Right atrium auricular region (tissue), 2 donors: Measurements from ENCODE around the gene ATP5PO. TPM values are rescaled to one million over a fixed set of nuclear protein-coding genes. Genes with fewer than 3 reads are reported as not detected.
A peak's percentile ranks its signal among the peaks of the same experiment; 100 is the strongest.

Source experiments
- DNase-seq: peaks from one replicate; pipeline ENCODE4 v3.0.0-alpha.2; 2019; ENCODE audit warnings: low spot score
- H3K27ac ChIP-seq, 2 donors: fragments of 200-600 bp; sonication (generic); 1 replicate in 1 of 2; 2 replicates in 1 of 2; pipeline ENCODE4 v1.5.1; 2016 to 2019
- H3K27me3 ChIP-seq, 2 donors: fragments of 200-600 bp; sonication (generic); one replicate each; pipeline versions ENCODE4 v1.5.1 to v1.6.0; 2017 to 2019
- H3K36me3 ChIP-seq: fragments of 200-600 bp; sonication (generic); one replicate; pipeline ENCODE4 v1.5.1; 2016
- H3K4me1 ChIP-seq, 2 donors: fragments of 200-600 bp; sonication (generic); one replicate each; pipeline versions ENCODE4 v1.5.1 to v1.6.0; 2017 to 2019
- H3K4me3 ChIP-seq, 2 donors: fragments of 200-600 bp; sonication (generic); 1 replicate in 1 of 2; 2 replicates in 1 of 2; pipeline ENCODE4 v1.5.1; 2017 to 2019; ENCODE audit warnings: mild to moderate bottlenecking in 1 of 2, moderate library complexity in 1 of 2
- H3K9me3 ChIP-seq, 2 donors: fragments of 200-600 bp; sonication (generic); one replicate each; pipeline ENCODE4 v1.5.1; 2019
- total RNA-seq, 2 donors: library from RNA; depleted of rRNA; stranded (reverse); fragments of >200 nt; gene quantifications; one replicate each; pipeline ENCODE4 v1.1.0, GENCODE V29; 2016
- TF ChIP-seq, protein P1 (sequence below), 2 donors: fragments of 200-600 bp; sonication (generic); IDR thresholded peaks; one replicate each; pipeline ENCODE4 v1.5.1; 2019; ENCODE audit warnings: antibody characterized with exemption in 2 of 2

The ATP5PO gene
- total RNA-seq, 2 donors from 2014 or later = 593 to 693 TPM

DNA sequence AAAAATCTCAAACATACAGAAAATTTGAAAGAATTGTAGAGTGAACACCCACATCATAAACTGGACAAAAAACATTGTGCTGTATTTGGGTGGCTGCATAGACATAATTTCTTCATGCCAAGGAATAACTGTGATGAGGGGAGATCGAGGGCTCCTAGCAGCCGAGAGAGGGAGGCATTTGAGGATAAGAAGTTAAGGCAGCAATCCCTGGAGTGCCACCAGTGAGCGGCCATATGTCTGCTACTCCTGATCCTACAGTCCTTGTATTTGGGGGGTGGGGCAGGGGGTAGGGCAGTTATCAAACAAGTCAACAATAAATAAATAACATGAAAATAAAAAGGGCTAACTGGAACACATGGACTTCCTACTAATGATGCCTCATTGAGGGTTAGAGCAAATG, 54.5 kb downstream of the ATP5PO start:
- TF ChIP-seq, protein P1, sequence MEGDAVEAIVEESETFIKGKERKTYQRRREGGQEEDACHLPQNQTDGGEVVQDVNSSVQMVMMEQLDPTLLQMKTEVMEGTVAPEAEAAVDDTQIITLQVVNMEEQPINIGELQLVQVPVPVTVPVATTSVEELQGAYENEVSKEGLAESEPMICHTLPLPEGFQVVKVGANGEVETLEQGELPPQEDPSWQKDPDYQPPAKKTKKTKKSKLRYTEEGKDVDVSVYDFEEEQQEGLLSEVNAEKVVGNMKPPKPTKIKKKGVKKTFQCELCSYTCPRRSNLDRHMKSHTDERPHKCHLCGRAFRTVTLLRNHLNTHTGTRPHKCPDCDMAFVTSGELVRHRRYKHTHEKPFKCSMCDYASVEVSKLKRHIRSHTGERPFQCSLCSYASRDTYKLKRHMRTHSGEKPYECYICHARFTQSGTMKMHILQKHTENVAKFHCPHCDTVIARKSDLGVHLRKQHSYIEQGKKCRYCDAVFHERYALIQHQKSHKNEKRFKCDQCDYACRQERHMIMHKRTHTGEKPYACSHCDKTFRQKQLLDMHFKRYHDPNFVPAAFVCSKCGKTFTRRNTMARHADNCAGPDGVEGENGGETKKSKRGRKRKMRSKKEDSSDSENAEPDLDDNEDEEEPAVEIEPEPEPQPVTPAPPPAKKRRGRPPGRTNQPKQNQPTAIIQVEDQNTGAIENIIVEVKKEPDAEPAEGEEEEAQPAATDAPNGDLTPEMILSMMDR (IDR thresholded peaks at IDR 0.05) = no peak
- Histone ChIP-seq H3K27ac (no peak overlapping the region), H3K4me1 (no peaks in the 10 kb centered on the region), H3K27me3 (no peaks in the 10 kb centered on the region), H3K4me3 (no peak overlapping the region), H3K36me3 (no peaks in the 10 kb centered on the region), H3K9me3 (no peaks in the 10 kb centered on the region)
- no peak for DNase-seq

DNA sequence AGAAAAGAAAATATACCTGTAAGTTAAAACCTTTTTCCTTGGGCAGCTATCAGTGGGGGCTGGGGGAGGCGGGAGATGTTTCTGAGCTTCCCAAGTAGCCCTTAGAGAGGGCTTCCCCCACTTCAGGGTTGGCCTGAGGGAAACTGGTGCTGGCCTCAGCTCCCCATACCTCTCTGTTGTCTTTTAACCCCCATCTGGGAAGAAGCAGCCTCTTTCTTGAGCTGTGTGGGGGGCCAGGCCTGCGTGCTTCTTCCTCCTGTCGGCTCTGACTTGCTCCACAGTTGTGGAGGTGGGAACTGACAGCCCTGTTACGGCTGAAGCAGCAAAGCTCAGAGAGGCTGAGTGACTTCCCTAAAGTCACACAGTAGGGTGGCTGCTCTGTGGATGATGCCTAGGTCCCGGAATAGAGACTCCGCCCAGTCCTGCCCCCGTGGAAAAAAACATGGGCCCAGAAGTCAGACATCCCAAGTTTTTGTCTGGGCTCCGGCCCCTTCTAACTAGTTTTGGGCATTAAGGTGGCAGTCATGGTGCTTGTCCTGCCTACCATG, 55.2 kb downstream of the ATP5PO start:
- Histone ChIP-seq H3K36me3 (no peaks in the 10 kb centered on the region), H3K9me3 (no peaks in the 10 kb centered on the region), H3K4me1 (no peaks in the 10 kb centered on the region), H3K27ac (no peak overlapping the region), H3K4me3 (no peak overlapping the region), H3K27me3 (no peaks in the 10 kb centered on the region)
- TF ChIP-seq, protein P1 (IDR thresholded peaks at IDR 0.05) = no peak
- no peak for DNase-seq

DNA sequence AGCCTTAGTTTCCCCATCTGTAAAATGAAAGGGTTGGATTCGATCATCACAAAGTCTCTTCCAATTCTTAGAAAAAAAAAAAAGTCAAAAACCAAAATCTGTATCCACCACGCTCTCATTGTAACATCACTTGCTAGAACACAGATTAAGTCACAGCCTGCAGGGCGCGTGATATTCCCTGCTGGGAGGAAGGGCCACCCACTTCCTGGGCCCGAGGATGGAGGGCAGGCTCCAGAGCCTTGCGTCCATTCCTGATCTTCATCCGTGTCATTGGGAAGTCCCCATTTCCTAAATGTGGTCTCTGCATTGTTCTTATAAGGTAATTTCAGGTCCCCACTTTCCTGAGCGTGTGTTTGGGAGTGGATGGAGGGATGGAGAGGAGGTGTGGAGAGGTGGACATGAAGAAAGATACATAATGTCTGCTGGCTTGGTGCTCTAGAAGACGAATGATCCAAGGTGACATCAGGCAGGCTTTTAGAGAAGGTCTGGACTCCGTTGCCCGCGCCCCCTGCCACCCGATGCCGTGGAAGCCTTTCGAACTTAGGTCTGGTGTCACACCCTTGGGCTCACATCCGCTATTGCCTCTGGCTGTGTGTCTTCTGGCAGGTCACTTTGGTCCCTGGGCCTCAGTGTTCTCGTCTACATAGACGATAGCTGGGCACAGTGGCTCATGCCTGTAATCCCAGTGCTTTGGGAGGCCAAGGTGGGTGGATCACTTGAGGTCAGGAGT, 56.1 kb downstream of the ATP5PO start:
- TF ChIP-seq, protein P1 (IDR thresholded peaks at IDR 0.05) = no peak
- Histone ChIP-seq H3K9me3 (no peaks in the 10 kb centered on the region), H3K27me3 (no peaks in the 10 kb centered on the region), H3K4me1 (no peaks in the 10 kb centered on the region), H3K27ac (no peak overlapping the region), H3K4me3 (no peak overlapping the region), H3K36me3 (no peaks in the 10 kb centered on the region)
- DNase-seq = no peak

DNA sequence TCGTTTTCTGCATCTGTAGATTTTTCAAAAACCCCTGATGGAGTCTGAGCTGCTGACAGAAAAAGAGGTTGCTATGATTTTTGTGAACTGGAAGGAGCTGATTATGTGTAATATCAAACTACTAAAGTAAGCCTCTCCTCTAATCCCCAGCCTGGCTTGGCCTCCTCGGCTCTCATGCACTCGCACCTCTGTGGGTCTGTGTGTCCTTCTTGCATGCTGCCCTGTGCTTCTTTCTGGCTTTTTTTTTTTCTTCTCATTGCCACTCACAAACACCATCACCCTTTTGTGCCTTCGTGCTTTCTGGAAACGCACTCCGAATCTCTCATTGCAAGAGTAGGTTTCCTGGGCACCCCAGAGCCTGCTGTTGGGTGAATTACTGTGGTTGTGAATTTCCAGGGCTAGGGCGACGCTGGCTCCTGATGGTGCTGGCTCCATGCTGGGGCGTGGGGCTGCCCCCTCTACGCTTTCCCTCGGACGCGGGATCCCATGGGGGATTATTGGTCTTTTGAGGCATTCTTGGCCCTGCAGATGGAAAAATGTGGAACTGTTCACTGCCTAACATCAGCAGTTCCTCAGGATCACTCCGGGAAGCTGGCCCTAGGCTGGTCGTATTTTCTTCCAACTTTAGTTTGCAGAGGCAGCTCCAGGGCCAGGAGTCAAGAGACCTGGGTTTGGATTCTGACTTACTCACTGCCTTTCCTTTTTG, 56.8 kb downstream of the ATP5PO start:
- H3K4me3 ChIP-seq = no peak overlapping the region
- TF ChIP-seq, protein P1 (IDR thresholded peaks at IDR 0.05) = no peak

DNA sequence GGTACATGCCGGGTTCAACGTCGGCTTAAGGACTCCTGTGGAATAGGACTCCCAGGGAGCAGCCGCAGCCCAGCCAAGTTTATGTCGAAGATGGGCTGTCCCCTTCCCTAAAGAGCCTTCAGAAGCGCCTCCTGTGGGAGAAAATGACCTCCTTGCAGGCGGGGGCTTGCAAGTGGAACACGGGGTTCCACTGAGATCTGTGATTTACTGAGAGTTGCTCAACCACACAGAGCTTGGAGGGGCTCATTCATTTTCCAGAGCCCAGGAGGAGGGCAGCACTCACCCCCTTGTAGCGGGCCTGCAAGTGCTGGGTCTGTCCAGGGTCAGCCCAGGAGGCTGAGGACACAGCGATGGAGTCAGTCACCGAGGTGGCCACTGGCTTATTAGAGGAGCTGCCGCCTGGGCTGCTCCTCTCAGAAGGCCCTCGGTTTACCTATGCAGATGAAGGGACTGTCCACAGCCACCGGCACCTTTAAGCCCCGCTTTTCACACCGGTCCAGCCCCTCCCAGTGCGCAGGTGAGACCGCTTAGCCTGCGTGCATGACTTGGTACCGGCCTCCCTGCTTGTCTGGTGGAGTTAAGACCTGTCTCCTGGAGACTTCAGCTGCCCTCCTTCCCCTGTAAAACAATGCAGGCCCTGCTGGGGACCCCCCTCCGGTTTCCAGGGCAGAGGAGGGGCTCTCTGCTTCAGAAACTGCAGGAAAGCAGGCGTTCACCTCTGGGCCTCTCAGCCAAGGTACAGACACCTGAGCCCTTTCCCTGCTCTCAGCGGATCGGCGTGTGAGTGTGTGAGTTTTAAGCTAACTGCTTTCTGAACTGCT, 57.5 kb downstream of the ATP5PO start:
- TF ChIP-seq, protein P1 (IDR thresholded peaks at IDR 0.05) = no peak
- Histone ChIP-seq H3K27ac (peak overlapping the region in 1 of 2 donors; percentile 10), H3K4me3 (no peak overlapping the region), H3K4me1 (no peaks in the 10 kb centered on the region), H3K9me3 (no peaks in the 10 kb centered on the region), H3K27me3 (no peaks in the 10 kb centered on the region), H3K36me3 (no peaks in the 10 kb centered on the region)
- DNase-seq = no peak

More for the DNA sequence above, 56.8 kb downstream of the ATP5PO start:
- no peaks in the 10 kb centered on the region for H3K9me3 ChIP-seq
- H3K27ac ChIP-seq = peak overlapping the region in 1 of 2 donors; percentile 10
- H3K27me3 ChIP-seq = no peaks in the 10 kb centered on the region
- no peak for DNase-seq
- no peaks in the 10 kb centered on the region for H3K36me3 ChIP-seq
- H3K4me1 ChIP-seq = no peaks in the 10 kb centered on the region
